ENCODE data around the gene SPATA13.

DNA sequence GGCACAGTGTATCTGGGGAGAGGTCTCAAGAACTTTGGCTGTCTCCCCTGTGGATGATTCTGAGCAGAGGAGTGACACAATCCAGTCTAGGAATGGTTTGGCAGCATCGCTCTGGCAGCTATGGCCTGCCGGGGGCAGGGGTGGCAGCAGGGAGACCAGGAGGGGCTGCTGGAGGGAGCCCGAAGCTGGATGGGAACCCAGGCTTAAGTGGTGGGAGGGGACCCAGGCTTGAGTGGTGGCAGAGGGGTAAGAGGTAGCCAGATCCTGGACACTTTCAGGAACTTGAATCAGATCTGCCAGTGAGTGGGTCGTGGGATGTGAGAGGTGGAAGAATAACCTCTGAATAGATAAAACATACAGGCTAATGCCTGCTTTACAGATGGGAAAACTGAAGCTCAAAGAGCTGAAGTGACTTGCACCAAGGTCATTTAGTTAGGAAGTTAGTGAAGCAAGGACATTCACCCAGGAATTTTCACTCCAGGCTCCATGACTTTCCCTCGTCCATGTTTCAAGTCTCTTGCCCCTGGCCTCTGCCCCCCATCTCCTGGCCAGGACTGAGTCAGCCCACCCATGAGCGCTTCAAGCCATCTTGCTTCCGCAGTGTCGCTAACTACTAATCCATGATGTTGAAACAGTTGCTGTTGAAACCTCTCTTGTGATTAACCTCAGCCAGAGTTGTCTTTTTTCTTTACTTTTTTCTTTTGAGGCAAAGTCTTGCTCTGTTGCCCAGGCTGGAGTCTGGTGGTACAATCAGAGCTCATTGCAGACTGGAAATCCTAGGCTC is 119.0 kb downstream of the SPATA13 start:
- TF ChIP-seq, protein P1, sequence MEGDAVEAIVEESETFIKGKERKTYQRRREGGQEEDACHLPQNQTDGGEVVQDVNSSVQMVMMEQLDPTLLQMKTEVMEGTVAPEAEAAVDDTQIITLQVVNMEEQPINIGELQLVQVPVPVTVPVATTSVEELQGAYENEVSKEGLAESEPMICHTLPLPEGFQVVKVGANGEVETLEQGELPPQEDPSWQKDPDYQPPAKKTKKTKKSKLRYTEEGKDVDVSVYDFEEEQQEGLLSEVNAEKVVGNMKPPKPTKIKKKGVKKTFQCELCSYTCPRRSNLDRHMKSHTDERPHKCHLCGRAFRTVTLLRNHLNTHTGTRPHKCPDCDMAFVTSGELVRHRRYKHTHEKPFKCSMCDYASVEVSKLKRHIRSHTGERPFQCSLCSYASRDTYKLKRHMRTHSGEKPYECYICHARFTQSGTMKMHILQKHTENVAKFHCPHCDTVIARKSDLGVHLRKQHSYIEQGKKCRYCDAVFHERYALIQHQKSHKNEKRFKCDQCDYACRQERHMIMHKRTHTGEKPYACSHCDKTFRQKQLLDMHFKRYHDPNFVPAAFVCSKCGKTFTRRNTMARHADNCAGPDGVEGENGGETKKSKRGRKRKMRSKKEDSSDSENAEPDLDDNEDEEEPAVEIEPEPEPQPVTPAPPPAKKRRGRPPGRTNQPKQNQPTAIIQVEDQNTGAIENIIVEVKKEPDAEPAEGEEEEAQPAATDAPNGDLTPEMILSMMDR (IDR thresholded peaks at IDR 0.05): no peak
- no peak for TF ChIP-seq POLR2AphosphoS5 (IDR thresholded peaks at IDR 0.05)
- TF ChIP-seq POLR2A (IDR thresholded peaks at IDR 0.05): no peak
